SK-N-SH treated with all-trans-retinoic acid at 6 μM for 48 hours (cell line): ENCODE measurements around the gene MRPL42.

Source experiments
- POU6F1 ChIP-seq: fragments of 250-450 bp; sonication (Bioruptor Pico); IDR thresholded peaks from 2 replicates; pipeline ENCODE4 v1.8.0; 2021; ENCODE audit warnings: low read depth, mild to moderate bottlenecking, moderate library complexity, borderline replicate concordance
- PPARA ChIP-seq: fragments of 250-450 bp; sonication (Bioruptor Pico); IDR thresholded peaks from 2 replicates; pipeline ENCODE4 v1.5.0; 2020; ENCODE audit warnings: mild to moderate bottlenecking, borderline replicate concordance
- SNAI2 ChIP-seq: fragments of 250-450 bp; sonication (Bioruptor Pico); IDR thresholded peaks from 2 replicates; pipeline ENCODE4 v1.5.0; 2020; ENCODE audit warnings: mild to moderate bottlenecking, moderate library complexity

MRPL42 gene

GRCh38 chr12:93565760-93566159 is 98.4 kb downstream of the MRPL42 start (continued):
- TF ChIP-seq POU6F1 (CRISPR knock-in tag) (no peak), SNAI2 (CRISPR knock-in tag) (no peak), PPARA (CRISPR knock-in tag) (no peak)
